GM19455 (cell line): ENCODE results near the gene LRRTM1.

Experiments
- ATAC-seq: cut with Tn5 transposase; IDR thresholded peaks from one replicate; pipeline ENCODE4 v1.9.1; 2021; ENCODE audit not compliant: unreplicated experiment

LRRTM1 gene

GRCh38 chr2:80303006-80303908, 1.3 kb downstream of the LRRTM1 start:
- ATAC-seq, result no peak

GRCh38 chr2:80302314-80303005, 2.1 kb downstream of the LRRTM1 start:
- no peak for ATAC-seq

- ATAC-seq, result no peak
These were observed 2.6 kb downstream of the LRRTM1 start for GRCh38 chr2:80302001-80302313.

- ATAC-seq, result no peak
These were observed 3.6 kb downstream of the LRRTM1 start for GRCh38 chr2:80300954-80301353.

GRCh38 chr2:80300346-80300745, 4.2 kb downstream of the LRRTM1 start:
- no peak for ATAC-seq

GRCh38 chr2:80299661-80300060, 4.9 kb downstream of the LRRTM1 start:
- ATAC-seq, result no peak

- no peak for ATAC-seq
These were observed 5.6 kb downstream of the LRRTM1 start for GRCh38 chr2:80298954-80299353.

- no peak for ATAC-seq
These were observed 11.5 kb downstream of the LRRTM1 start for GRCh38 chr2:80293039-80293438.

- ATAC-seq, result no peak
These were observed 12.1 kb downstream of the LRRTM1 start for GRCh38 chr2:80292474-80292873.

GRCh38 chr2:80291656-80292055, 12.9 kb downstream of the LRRTM1 start:
- no peak for ATAC-seq

- no peak for ATAC-seq
These were observed 16.0 kb downstream of the LRRTM1 start for GRCh38 chr2:80288576-80288975.

GRCh38 chr2:80281049-80281448, 23.5 kb downstream of the LRRTM1 start:
- ATAC-seq, result no peak

- no peak for ATAC-seq
These were observed 24.0 kb downstream of the LRRTM1 start for GRCh38 chr2:80280598-80280997.

- no peak for ATAC-seq
These were observed 34.7 kb downstream of the LRRTM1 start for GRCh38 chr2:80269806-80270205.

- no peak for ATAC-seq
These were observed 38.3 kb downstream of the LRRTM1 start for GRCh38 chr2:80266231-80266630.

GRCh38 chr2:80259292-80259691, 45.3 kb downstream of the LRRTM1 start:
- ATAC-seq, result no peak

GRCh38 chr2:80258793-80259192, 45.8 kb downstream of the LRRTM1 start:
- ATAC-seq, result no peak

- no peak for ATAC-seq
These were observed 46.2 kb downstream of the LRRTM1 start for GRCh38 chr2:80258341-80258740.

GRCh38 chr2:80257450-80257849, 47.1 kb downstream of the LRRTM1 start:
- no peak for ATAC-seq

- no peak for ATAC-seq
These were observed 47.8 kb downstream of the LRRTM1 start for GRCh38 chr2:80256782-80257167.

- no peak for ATAC-seq
These were observed 48.4 kb downstream of the LRRTM1 start for GRCh38 chr2:80255918-80256781.
